Glutamatergic neuron (in vitro differentiated cells): ENCODE data around the gene MAB21L3. TPM values are rescaled to one million over a fixed set of nuclear protein-coding genes. Genes with fewer than 3 reads are reported as not detected.

Source experiments
- DNase-seq: peaks from one replicate; pipeline ENCODE4 v3.0.0; 2022
- H3K27ac Mint-ChIP-seq: one replicate; pipeline ENCODE4 v1.8.0; 2020; ENCODE audit warnings: mild to moderate bottlenecking, mixed read lengths, inconsistent platforms; ENCODE audit not compliant: unreplicated experiment
- H3K27me3 Mint-ChIP-seq: one replicate; pipeline ENCODE4 v1.8.0; 2020; ENCODE audit warnings: mild to moderate bottlenecking, moderate library complexity, mixed read lengths, inconsistent platforms; ENCODE audit not compliant: unreplicated experiment
- H3K36me3 Mint-ChIP-seq: one replicate; pipeline ENCODE4 v1.8.0; 2020; ENCODE audit warnings: mild to moderate bottlenecking, mixed read lengths, inconsistent platforms; ENCODE audit not compliant: unreplicated experiment
- H3K4me1 Mint-ChIP-seq: one replicate; pipeline ENCODE4 v1.8.0; 2020; ENCODE audit warnings: mild to moderate bottlenecking, low read depth, mixed read lengths, inconsistent platforms; ENCODE audit not compliant: unreplicated experiment
- H3K4me3 Mint-ChIP-seq: one replicate; pipeline ENCODE4 v1.8.0; 2020; ENCODE audit warnings: mild to moderate bottlenecking, mixed read lengths, inconsistent platforms; ENCODE audit not compliant: unreplicated experiment
- H3K9me3 Mint-ChIP-seq: one replicate; pipeline ENCODE4 v1.8.0; 2020; ENCODE audit warnings: mild to moderate bottlenecking, moderate library complexity, mixed read lengths, inconsistent platforms; ENCODE audit not compliant: unreplicated experiment
- CTCF ChIP-seq: fragments of 200-600 bp; sonication (generic); IDR thresholded peaks from one replicate; pipeline ENCODE4 v1.5.0; 2021; ENCODE audit not compliant: partially characterized antibody, unreplicated experiment
- total RNA-seq: library from RNA; stranded (reverse); fragmentation: NEBNext Ultra II Directional; extraction: Animal tissue kit (Norgen Biotek cat#: 25700); gene quantifications from one replicate; pipeline ENCODE4 v1.2.1, GENCODE V29; 2021; ENCODE audit not compliant: unreplicated experiment

Gene MAB21L3
- total RNA-seq, 1 donor from 2014 or later: 0.22 TPM

GRCh38 chr1:116067566-116067890, 43.7 kb upstream of the MAB21L3 start:
- no peaks in the 10 kb centered on the region for H3K27me3 Mint-ChIP-seq
- H3K9me3 Mint-ChIP-seq: no peaks in the 10 kb centered on the region
- peaks cover 13% of the 10 kb centered on the region for H3K36me3 Mint-ChIP-seq
- DNase-seq: no peak
- H3K4me1 Mint-ChIP-seq: no peaks in the 10 kb centered on the region
- H3K4me3 Mint-ChIP-seq: no peak overlapping the region
- no peak for TF ChIP-seq CTCF
- H3K27ac Mint-ChIP-seq: no peak overlapping the region

- no peaks in the 10 kb centered on the region for H3K36me3 Mint-ChIP-seq
- H3K4me1 Mint-ChIP-seq: no peaks in the 10 kb centered on the region
- TF ChIP-seq CTCF: no peak
- no peak overlapping the region for H3K27ac Mint-ChIP-seq
- no peaks in the 10 kb centered on the region for H3K9me3 Mint-ChIP-seq
- no peaks in the 10 kb centered on the region for H3K27me3 Mint-ChIP-seq
- no peak for DNase-seq
- H3K4me3 Mint-ChIP-seq: no peak overlapping the region
Measured at GRCh38 chr1:116075575-116075974, 35.6 kb upstream of the MAB21L3 start.

GRCh38 chr1:116075990-116076389, 35.2 kb upstream of the MAB21L3 start:
- H3K4me3 Mint-ChIP-seq: no peak overlapping the region
- H3K27me3 Mint-ChIP-seq: no peaks in the 10 kb centered on the region
- H3K4me1 Mint-ChIP-seq: no peaks in the 10 kb centered on the region
- H3K27ac Mint-ChIP-seq: no peak overlapping the region
- no peak for TF ChIP-seq CTCF
- H3K36me3 Mint-ChIP-seq: no peaks in the 10 kb centered on the region
- no peaks in the 10 kb centered on the region for H3K9me3 Mint-ChIP-seq
- no peak for DNase-seq

DNA sequence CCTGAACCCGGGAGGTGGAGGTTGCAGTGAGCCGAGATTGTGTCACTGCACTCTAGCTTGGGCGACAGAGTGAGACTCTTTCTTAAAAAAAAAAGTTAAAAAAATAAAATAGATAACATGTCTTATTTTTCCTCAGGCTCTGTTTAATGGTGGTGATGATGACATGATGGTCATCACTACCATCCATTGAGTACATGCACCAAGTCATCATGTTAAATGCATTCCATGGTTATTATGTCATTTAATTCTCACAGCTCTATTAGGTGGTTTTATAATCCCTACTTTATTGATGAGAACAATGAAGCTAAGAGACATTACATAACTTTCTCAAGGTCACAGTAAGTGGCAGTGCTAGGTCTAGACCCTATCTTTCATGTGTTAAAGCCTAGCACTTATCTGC, 34.4 kb upstream of the MAB21L3 start:
- Mint-ChIP-seq H3K4me3 (no peak overlapping the region), H3K4me1 (no peaks in the 10 kb centered on the region), H3K27me3 (no peaks in the 10 kb centered on the region), H3K27ac (no peak overlapping the region), H3K9me3 (no peaks in the 10 kb centered on the region), H3K36me3 (no peaks in the 10 kb centered on the region)
- DNase-seq: no peak
- TF ChIP-seq CTCF: no peak

DNA sequence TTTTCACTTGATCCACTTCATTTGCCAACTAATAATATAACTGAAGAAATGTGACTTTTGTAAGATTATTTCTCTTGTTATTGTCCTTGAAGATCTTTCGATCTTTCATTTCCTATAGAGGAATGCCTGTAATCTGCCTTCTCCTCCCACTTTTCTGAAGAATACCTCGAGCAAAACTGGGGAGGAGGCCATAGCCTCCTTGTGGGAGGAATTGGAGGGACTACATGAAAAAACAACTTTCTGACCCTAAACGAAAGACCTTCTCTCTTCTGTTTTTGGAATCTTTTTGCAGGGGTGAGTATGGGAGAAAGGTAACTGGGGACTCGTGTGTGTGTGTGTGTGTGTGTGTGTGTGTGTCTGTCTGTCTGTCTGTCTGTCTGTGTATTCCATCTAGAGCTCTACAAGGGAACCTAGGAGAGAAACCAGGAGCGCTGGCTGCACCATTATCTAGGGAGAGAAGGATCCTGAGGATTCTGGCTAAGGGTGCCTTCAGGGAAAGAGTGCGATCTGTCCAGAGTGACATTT, 32.4 kb upstream of the MAB21L3 start:
- Mint-ChIP-seq H3K4me3 (no peak overlapping the region), H3K4me1 (no peaks in the 10 kb centered on the region), H3K36me3 (no peaks in the 10 kb centered on the region), H3K27me3 (peaks cover 2% of the 10 kb centered on the region), H3K27ac (no peak overlapping the region), H3K9me3 (no peaks in the 10 kb centered on the region)
- DNase-seq: no peak
- no peak for TF ChIP-seq CTCF
